K562 (cell line): ENCODE measurements around the gene DGUOK. TPM values are rescaled to one million over a fixed set of nuclear protein-coding genes. Genes with fewer than 3 reads are reported as not detected.
A peak's percentile ranks its signal among the peaks of the same experiment; 100 is the strongest.

Experiments
- ATAC-seq: fragments of 200-7000 bp; cut with Tn5 transposase; 3 replicates; pipeline ENCODE4 v1.9.1; 2020; ENCODE audit warnings: moderate library complexity
- BruUV-seq: library from RNA; stranded (reverse); fragments of 400-500 nt; replicated peaks from 2 replicates; lab custom pipeline; 2021; lab: Mats Ljungman, UMichigan
- CTCF ChIA-PET: fragments of 300-600 bp; formaldehyde crosslinking; extraction: SDS; loops from one replicate; lab custom pipeline; 2021; ENCODE audit warnings: low intra/inter-chr PET ratio; lab: Yijun Ruan, JAX
- POLR2A ChIA-PET: fragments of 300-600, 350-650 bp; sonication (Branson Sonifier 250); formaldehyde crosslinking; extraction: SDS; loops from one replicate; lab custom pipeline; 2021; ENCODE audit warnings: antibody characterized with exemption, inconsistent platforms; lab: Yijun Ruan, JAX
- DNase-seq, 4 experiments: peaks; one replicate each; pipeline versions ENCODE4 v3.0.0 to v3.0.0-alpha.2; 2011 to 2018; ENCODE audit warnings: low spot score in 3 of 4, mixed read lengths in 3 of 4; ENCODE audit errors: extremely low read depth in 1 of 4
- FAIRE-seq: peaks from 2 replicates; lab custom pipeline; 2011; peaks lifted over from hg19 to GRCh38; lab: Jason Lieb, UNC
- H2AFZ ChIP-seq: 2 replicates; pipeline ENCODE4 v1.6.0; 2011; ENCODE audit warnings: low read depth, low read length, control low read depth, inconsistent platforms
- H3K27ac ChIP-seq: fragments of 200-600 bp; 3 replicates; pipeline ENCODE4 v1.8.0; 2011; ENCODE audit warnings: low read depth, mild to moderate bottlenecking, control low read depth, inconsistent platforms, low read length, moderate library complexity, mixed read lengths; ENCODE audit errors: extremely low read depth
- H3K27me3 ChIP-seq, 2 experiments: fragments of 300-600 bp in 1 of 2; 2 replicates in 1 of 2; 3 replicates in 1 of 2; pipeline versions ENCODE4 v1.6.0 to v1.8.0; 2011; ENCODE audit warnings: inconsistent platforms in 2 of 2, low read length in 2 of 2, mild to moderate bottlenecking in 1 of 2, mixed read lengths in 1 of 2, moderate library complexity in 1 of 2; ENCODE audit not compliant: control insufficient read depth in 2 of 2, insufficient read depth in 2 of 2
- H3K36me3 ChIP-seq: fragments of 300-600 bp; 3 replicates; pipeline ENCODE4 v1.8.0; 2011; ENCODE audit warnings: mild to moderate bottlenecking, low read length, inconsistent platforms; ENCODE audit not compliant: control insufficient read depth, insufficient read depth
- H3K4me1 ChIP-seq, 2 experiments: fragments of 200-600 bp in 1 of 2; replicated peaks in 1 of 2; 2 replicates in 1 of 2; 3 replicates in 1 of 2; pipeline versions ENCODE4 v1.5.1 to v1.8.0; 2011; ENCODE audit warnings: inconsistent platforms in 2 of 2, low read length in 2 of 2, mild to moderate bottlenecking in 1 of 2, mixed read lengths in 1 of 2, moderate library complexity in 1 of 2; ENCODE audit not compliant: control insufficient read depth in 2 of 2, insufficient read depth in 2 of 2
- H3K4me2 ChIP-seq: 2 replicates; pipeline ENCODE4 v1.6.1; 2011; ENCODE audit warnings: low read length, control low read depth, inconsistent platforms, mixed read lengths; ENCODE audit not compliant: insufficient read depth
- H3K4me3 ChIP-seq: fragments of 200-600 bp; sonication (generic), shearing (Covaris generic); 2 replicates; pipeline ENCODE4 v1.5.1; 2016; ENCODE audit warnings: control low read depth, inconsistent platforms
- H3K79me2 ChIP-seq: fragments of 200-600 bp; 3 replicates; pipeline ENCODE4 v1.8.0; 2011; ENCODE audit warnings: low read length, inconsistent platforms; ENCODE audit not compliant: control insufficient read depth, insufficient read depth
- H3K9ac ChIP-seq, 2 experiments: 2 replicates each; pipeline versions ENCODE4 v1.6.0 to v1.6.1; 2011; ENCODE audit warnings: low read depth in 2 of 2, low read length in 2 of 2, control low read depth in 1 of 2, inconsistent platforms in 1 of 2, mild to moderate bottlenecking in 1 of 2, mixed read lengths in 1 of 2; ENCODE audit not compliant: insufficient read depth in 1 of 2
- H3K9me1 ChIP-seq: one replicate; pipeline ENCODE4 v1.6.0; 2011; ENCODE audit warnings: inconsistent platforms, mild to moderate bottlenecking, low read length, moderate library complexity; ENCODE audit not compliant: control insufficient read depth, insufficient read depth
- H3K9me3 ChIP-seq: replicated peaks from 2 replicates; pipeline ENCODE4 v1.5.1; 2011; ENCODE audit warnings: low read depth, low read length, inconsistent platforms; ENCODE audit not compliant: control insufficient read depth, insufficient read depth
- H4K20me1 ChIP-seq: replicated peaks from 2 replicates; pipeline ENCODE4 v1.6.1; 2011; ENCODE audit warnings: low read length, inconsistent platforms, mixed read lengths; ENCODE audit not compliant: control insufficient read depth, insufficient read depth
- GABPB1 ChIP-seq: sonication (generic); formaldehyde crosslinking; IDR thresholded peaks from 2 replicates; pipeline ENCODE4 v1.8.0; 2022; ENCODE audit warnings: mild to moderate bottlenecking, missing genetic modification reagents
- GABPB2 ChIP-seq: fragments of 250-450 bp; sonication (Bioruptor Pico); conservative IDR thresholded peaks from 2 replicates; pipeline ENCODE4 v1.5.1; 2021; ENCODE audit warnings: mild to moderate bottlenecking
- KDM4B ChIP-seq, 2 experiments: fragments of 450-650 bp in 1 of 2; sonication (generic) in 1 of 2; IDR thresholded peaks; 2 replicates each; pipeline ENCODE4 v1.6.1; 2016 to 2017; ENCODE audit warnings: borderline replicate concordance in 2 of 2, antibody characterized with exemption in 1 of 2, low read depth in 1 of 2, mild to moderate bottlenecking in 1 of 2
- MCM2 ChIP-seq: fragments of 450-650 bp; IDR thresholded peaks from 2 replicates; pipeline ENCODE4 v1.6.1; 2017; ENCODE audit warnings: low read depth, mild to moderate bottlenecking
- NFE2L1 ChIP-seq: fragments of 450-650 bp; IDR thresholded peaks from 2 replicates; pipeline ENCODE4 v1.6.1; 2016; ENCODE audit warnings: missing genetic modification characterization, low read depth, mild to moderate bottlenecking, missing compliant biosample characterization, moderate library complexity, borderline replicate concordance
- NR2C1 ChIP-seq, 2 experiments: fragments of 450-650 bp; IDR thresholded peaks; 2 replicates each; pipeline ENCODE4 v1.6.1; 2017; ENCODE audit warnings: mild to moderate bottlenecking in 2 of 2, antibody characterized with exemption in 1 of 2, inconsistent platforms in 1 of 2, missing compliant biosample characterization in 1 of 2, missing genetic modification characterization in 1 of 2
- PPARD ChIP-seq: fragments of 250-450 bp; sonication (Bioruptor Pico); IDR thresholded peaks from 2 replicates; pipeline ENCODE4 v1.8.0; 2022; ENCODE audit warnings: inconsistent platforms, mild to moderate bottlenecking, moderate library complexity
- TCF3 ChIP-seq: sonication (generic); formaldehyde crosslinking; IDR thresholded peaks from 2 replicates; pipeline ENCODE4 v1.4.0; 2020; ENCODE audit warnings: mild to moderate bottlenecking, missing genetic modification reagents
- TEAD4 ChIP-seq, 2 experiments: sonication (generic) in 1 of 2; formaldehyde crosslinking in 1 of 2; IDR thresholded peaks; 2 replicates each; pipeline versions ENCODE4 v1.6.1 to v1.8.0; 2012 to 2022; ENCODE audit warnings: borderline replicate concordance in 1 of 2, inconsistent platforms in 1 of 2, low read length in 1 of 2, mild to moderate bottlenecking in 1 of 2, missing genetic modification reagents in 1 of 2
- ZNF165 ChIP-seq: fragments of 250-450 bp; sonication (Bioruptor Pico); IDR thresholded peaks from 2 replicates; pipeline ENCODE4 v1.4.0; 2020; ENCODE audit warnings: borderline replicate concordance
- WGBS: fragments of 100-300 bp; shearing (Covaris generic); methylation state at CpG from one replicate; pipeline ENCODE4 v1.1.6; 2016; ENCODE audit warnings: low coverage, mixed read lengths; ENCODE audit not compliant: insufficient coverage; ENCODE audit errors: missing lambda C conversion rate; 5-methylcytosine and 5-hydroxymethylcytosine counted together
- in situ Hi-C: fragments of 300-500 bp; cut with MboI; formaldehyde crosslinking; loops from 4 replicates; pipeline ENCODE4 v1.15.0; 2018; ENCODE audit warnings: inconsistent platforms, mixed read lengths
- intact Hi-C: fragments of 100-400 bp; cut with micrococcal nuclease; formaldehyde crosslinking; loops from 2 replicates; pipeline ENCODE4 v1.14.2; 2022
- polyA plus RNA-seq, 8 experiments: library from polyadenylated mRNA; depleted of rRNA in 4 of 8; stranded (reverse) in 5 of 8; unstranded in 3 of 8; fragments of >200 nt; fragmentation: Nextera tagmentation in 2 of 8; fragmentation: Illumina TruSeq in 1 of 8; extraction: Ambion mirVana in 2 of 8; extraction: Trizol in 1 of 8; gene quantifications; 2 replicates each; pipeline versions ENCODE4 v1.2.1 to v1.2.3, GENCODE V29; 2011 to 2014; ENCODE audit warnings: inconsistent platforms in 1 of 8, missing spikeins in 1 of 8
- total RNA-seq, 7 experiments: library from RNA; depleted of rRNA in 6 of 7; stranded (reverse); fragments of >200 nt in 6 of 7; fragmentation: Illumina TruSeq in 2 of 7; extraction: Trizol in 2 of 7; gene quantifications; 2 replicates each; pipeline versions ENCODE4 v1.2.1 to v1.2.3, GENCODE V29; 2011 to 2021; ENCODE audit warnings: low replicate concordance in 1 of 7
- TF ChIP-seq, protein P1 (sequence below): fragments of 450-650 bp; formaldehyde crosslinking; IDR thresholded peaks from 2 replicates; pipeline ENCODE4 v1.4.0; 2022; ENCODE audit warnings: missing genetic modification characterization
- TF ChIP-seq, protein P2 (sequence below), 2 experiments: IDR thresholded peaks in 1 of 2; conservative IDR thresholded peaks in 1 of 2; 2 replicates each; pipeline ENCODE4 v1.6.1; 2016; ENCODE audit warnings: low read depth in 2 of 2, mild to moderate bottlenecking in 1 of 2, missing compliant biosample characterization in 1 of 2, missing genetic modification characterization in 1 of 2, moderate library complexity in 1 of 2

DGUOK gene
- total and polyA plus RNA-seq, 9 of the 15 experiments (the other 6 are each of a cell fraction or from before 2014, with no cell fraction given): 67.0 to 288 (median 126) TPM

DNA sequence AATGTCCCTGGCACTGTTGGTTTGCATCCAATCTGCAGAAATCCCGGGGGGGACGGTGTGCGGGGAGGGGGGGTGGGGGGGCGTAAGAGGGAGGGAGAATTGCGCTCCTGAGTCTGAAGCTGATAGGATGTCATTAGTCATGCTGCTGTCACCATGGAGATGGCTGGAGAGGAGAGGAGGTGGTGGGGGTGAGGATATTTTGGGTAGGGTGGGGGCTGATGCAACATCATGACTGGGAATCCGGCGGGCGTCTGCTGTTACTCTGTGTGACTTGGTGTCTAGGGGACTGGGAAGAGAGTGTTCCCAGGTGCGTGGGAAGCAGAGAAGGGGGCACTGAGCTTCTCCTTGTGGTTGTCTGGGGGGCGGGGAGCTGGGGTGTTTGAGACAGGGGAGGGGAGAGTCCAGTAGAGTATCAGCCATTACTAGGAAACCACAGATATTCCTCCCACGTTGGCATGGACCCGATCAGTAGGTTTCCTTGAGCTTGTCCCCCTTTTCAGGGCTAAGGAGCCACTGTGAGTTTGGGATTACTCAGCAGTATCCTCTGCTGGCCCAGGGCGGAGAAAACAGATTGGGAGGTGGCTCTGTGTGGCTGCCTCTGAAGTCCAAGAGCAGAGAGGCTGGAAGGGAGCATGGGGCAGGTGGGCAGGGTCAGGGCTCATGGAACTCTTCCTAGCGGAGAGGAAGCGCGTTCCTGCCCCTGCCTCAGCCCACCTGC lies 77.0 kb downstream of the DGUOK start (continued):
- TF ChIP-seq NR2C1 (IDR thresholded peaks at IDR 0.05) (no peak), NR2C1 (tag; IDR thresholded peaks at IDR 0.05) (no peak), GABPB2 (CRISPR knock-in tag) (no peak), TEAD4 (IDR thresholded peaks at IDR 0.05; ENCODE audit: low read length) (no peak), TEAD4 (CRISPR knock-in tag; IDR thresholded peaks at IDR 0.05; ENCODE audit: borderline replicate concordance) (no peak)

DNA sequence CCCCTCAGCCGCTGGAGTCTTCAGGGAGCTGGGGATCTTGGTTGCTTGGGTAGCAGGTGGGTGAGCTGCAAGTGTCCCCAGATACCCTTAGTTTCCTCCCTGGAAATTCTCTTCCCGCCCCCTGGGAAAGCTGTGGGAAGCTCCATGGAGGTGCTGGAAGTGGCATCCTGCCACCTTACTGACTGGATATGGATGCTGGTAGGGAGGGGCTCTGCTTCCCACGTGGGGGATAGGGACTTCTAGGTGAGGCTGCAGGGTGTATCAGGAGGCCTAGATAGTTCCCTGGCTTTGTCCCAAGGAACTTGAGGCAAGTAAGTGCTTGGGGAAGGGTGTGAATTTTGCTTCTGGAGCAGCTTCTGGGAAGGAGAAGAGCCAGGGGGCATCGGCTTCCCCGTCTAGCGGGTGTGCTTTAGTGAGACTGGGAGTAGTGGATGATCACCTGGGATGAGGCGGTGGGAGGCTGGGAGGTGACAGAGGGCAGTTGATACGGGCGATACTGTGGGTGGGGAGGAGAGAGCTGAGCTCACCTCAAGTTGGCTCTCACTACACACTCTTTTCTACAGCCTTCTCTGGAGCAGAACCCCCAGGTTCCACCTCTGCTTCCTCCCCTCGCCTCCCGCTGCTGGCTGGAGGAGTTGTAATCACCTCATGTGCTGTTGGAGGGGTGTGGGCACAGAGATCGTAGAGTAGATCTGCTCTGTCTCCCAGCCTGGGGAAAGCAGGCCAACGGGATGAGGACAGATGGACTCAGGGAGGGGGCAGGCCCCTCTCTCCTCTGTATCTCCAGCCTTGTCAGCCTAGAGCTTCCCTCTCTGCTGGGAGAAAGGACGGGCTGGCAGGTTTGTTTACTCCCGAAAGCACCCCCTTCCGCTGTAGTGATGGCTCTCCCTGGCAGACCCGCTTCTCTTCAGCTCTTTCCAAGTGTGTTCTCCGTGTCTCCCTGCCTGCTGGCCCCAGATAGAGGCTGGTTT lies 77.8 kb downstream of the DGUOK start:
- Histone ChIP-seq H3K9ac (peak overlapping the region; percentile 57 to 83; a peak in 3 of 4 replicates), H3K4me3 (peak overlapping the region; percentile 12; the same call in 1 of the 2 replicates), H3K4me1 (peaks cover 47 to 59% of the 10 kb centered on the region in 2 experiments), H2AFZ (no peak overlapping the region), H3K9me1 (peaks cover 3% of the 10 kb centered on the region), H3K9me3 (no peaks in the 10 kb centered on the region), H3K4me2 (peak overlapping the region; percentile 97), H3K79me2 (peaks cover 92% of the 10 kb centered on the region), H4K20me1 (no peaks in the 10 kb centered on the region; the same call in 1 of the 2 replicates), H3K36me3 (peaks cover 20% of the 10 kb centered on the region), H3K27ac (peak overlapping the region; percentile 67; the same call in 1 of the 3 replicates), H3K27me3 (no peaks in the 10 kb centered on the region)
- in situ Hi-C loops (no loop called here), intact Hi-C loops (loop anchor here (5.0 kb wide), 2 partner anchors 33 to 138 kb away; no protein-coding TSS in a partner anchor)
- FAIRE-seq (no peak), DNase-seq (peak in 2 of 4 experiments; percentile 37 to 42), ATAC-seq (no peak)
- WGBS: 45% methylated on average over 17 of the region's 18 CpGs
- ChIA-PET CTCF (no interaction called here), POLR2A (interaction anchor here (0.5 to 2.7 kb wide), 10 partner anchors 8 to 724 kb away, joined by 3 to 19 read pairs (median 4); no protein-coding TSS in a partner anchor)
- BruUV-seq: no TSS peak
- TF ChIP-seq NFE2L1: no peak
- 0 out of 2 replicates have a peak, but pooled peaks have one; percentile 6 for TF ChIP-seq TCF3 (CRISPR knock-in tag)
- no peak for TF ChIP-seq PPARD (CRISPR knock-in tag)
- TF ChIP-seq, protein P1, sequence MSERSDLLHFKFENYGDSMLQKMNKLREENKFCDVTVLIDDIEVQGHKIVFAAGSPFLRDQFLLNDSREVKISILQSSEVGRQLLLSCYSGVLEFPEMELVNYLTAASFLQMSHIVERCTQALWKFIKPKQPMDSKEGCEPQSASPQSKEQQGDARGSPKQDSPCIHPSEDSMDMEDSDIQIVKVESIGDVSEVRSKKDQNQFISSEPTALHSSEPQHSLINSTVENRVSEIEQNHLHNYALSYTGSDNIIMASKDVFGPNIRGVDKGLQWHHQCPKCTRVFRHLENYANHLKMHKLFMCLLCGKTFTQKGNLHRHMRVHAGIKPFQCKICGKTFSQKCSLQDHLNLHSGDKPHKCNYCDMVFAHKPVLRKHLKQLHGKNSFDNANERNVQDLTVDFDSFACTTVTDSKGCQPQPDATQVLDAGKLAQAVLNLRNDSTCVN (CRISPR knock-in tag): no peak
- TF ChIP-seq GABPB1 (CRISPR knock-in tag): no peak
- TF ChIP-seq ZNF165 (CRISPR knock-in tag): no peak
- no peak for TF ChIP-seq KDM4B (IDR thresholded peaks at IDR 0.05; ENCODE audit: borderline replicate concordance in 2 of 2, low read depth in 1 of 2)
- no peak for TF ChIP-seq MCM2
- TF ChIP-seq, protein P2, sequence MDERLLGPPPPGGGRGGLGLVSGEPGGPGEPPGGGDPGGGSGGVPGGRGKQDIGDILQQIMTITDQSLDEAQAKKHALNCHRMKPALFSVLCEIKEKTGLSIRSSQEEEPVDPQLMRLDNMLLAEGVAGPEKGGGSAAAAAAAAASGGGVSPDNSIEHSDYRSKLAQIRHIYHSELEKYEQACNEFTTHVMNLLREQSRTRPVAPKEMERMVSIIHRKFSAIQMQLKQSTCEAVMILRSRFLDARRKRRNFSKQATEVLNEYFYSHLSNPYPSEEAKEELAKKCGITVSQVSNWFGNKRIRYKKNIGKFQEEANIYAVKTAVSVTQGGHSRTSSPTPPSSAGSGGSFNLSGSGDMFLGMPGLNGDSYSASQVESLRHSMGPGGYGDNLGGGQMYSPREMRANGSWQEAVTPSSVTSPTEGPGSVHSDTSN (CRISPR knock-in tag; IDR thresholded peaks at IDR 0.05; ENCODE audit: low read depth): no peak
- TF ChIP-seq, protein P2 (tag; conservative IDR thresholded peaks at IDR 0.05; ENCODE audit: low read depth): no peak
